CD14-positive monocyte (primary cell): Measurements from ENCODE around the gene LIF. TPM values are rescaled to one million over a fixed set of nuclear protein-coding genes. Genes with fewer than 3 reads are reported as not detected.

Experiments
- DNase-seq, 3 donors: peaks; one replicate each; pipeline ENCODE4 v3.0.0-alpha.2; 2011 to 2022
- H2AFZ ChIP-seq: 2 replicates; pipeline ENCODE4 v1.6.0; 2012; ENCODE audit warnings: mild to moderate bottlenecking, low read depth, low read length, inconsistent platforms; ENCODE audit not compliant: insufficient read depth, poor library complexity, severe bottlenecking
- H3K27ac ChIP-seq, 2 donors: 1 replicate in 1 of 2; 2 replicates in 1 of 2; pipeline ENCODE4 v1.5.1; 2012 to 2013; ENCODE audit warnings: low read length in 2 of 2, control low read depth in 1 of 2, inconsistent platforms in 1 of 2, low read depth in 1 of 2, mild to moderate bottlenecking in 1 of 2
- H3K27me3 ChIP-seq, 2 donors: one replicate each; pipeline versions ENCODE4 v1.6.0 to v1.6.1; 2011 to 2013; ENCODE audit warnings: low read length in 2 of 2; ENCODE audit not compliant: control insufficient read depth in 2 of 2, insufficient read depth in 2 of 2
- H3K36me3 ChIP-seq, 2 donors: replicated peaks in 1 of 2; 1 replicate in 1 of 2; 2 replicates in 1 of 2; pipeline versions ENCODE4 v1.5.1 to v1.6.1; 2012 to 2013; ENCODE audit warnings: low read length in 2 of 2, control low read depth in 1 of 2, inconsistent platforms in 1 of 2, mild to moderate bottlenecking in 1 of 2; ENCODE audit not compliant: insufficient read depth in 2 of 2, control insufficient read depth in 1 of 2
- H3K4me1 ChIP-seq, 2 donors: 1 replicate in 1 of 2; 2 replicates in 1 of 2; pipeline versions ENCODE4 v1.5.1 to v1.6.1; 2012 to 2013; ENCODE audit warnings: low read length in 2 of 2, control low read depth in 1 of 2, inconsistent platforms in 1 of 2, mild to moderate bottlenecking in 1 of 2, moderate library complexity in 1 of 2; ENCODE audit not compliant: insufficient read depth in 2 of 2, control insufficient read depth in 1 of 2
- H3K4me2 ChIP-seq: replicated peaks from 2 replicates; pipeline ENCODE3; 2012; ENCODE audit warnings: low read length, moderate library complexity, mild to moderate bottlenecking; ENCODE audit not compliant: poor library complexity, severe bottlenecking; ENCODE audit errors: extremely low read depth
- H3K4me3 ChIP-seq, 3 experiments: fragments of 200-600 bp in 1 of 3; sonication (generic) in 1 of 3; replicated peaks in 1 of 3; 1 replicate in 2 of 3; 2 replicates in 1 of 3; pipeline ENCODE4 v1.5.1; 2011 to 2013; ENCODE audit warnings: low read length in 3 of 3, mild to moderate bottlenecking in 3 of 3, control low read depth in 2 of 3, low read depth in 2 of 3, inconsistent platforms in 1 of 3, moderate library complexity in 1 of 3
- H3K79me2 ChIP-seq: 2 replicates; pipeline ENCODE4 v1.6.0; 2012; ENCODE audit warnings: mild to moderate bottlenecking, control low read depth, inconsistent platforms, low read length, moderate library complexity; ENCODE audit not compliant: insufficient read depth
- H3K9ac ChIP-seq: 2 replicates; pipeline ENCODE4 v1.6.0; 2017; ENCODE audit warnings: low read length, mild to moderate bottlenecking; ENCODE audit not compliant: insufficient read depth, poor library complexity, severe bottlenecking
- H3K9me3 ChIP-seq, 2 donors: replicated peaks in 1 of 2; 1 replicate in 1 of 2; 2 replicates in 1 of 2; pipeline versions ENCODE4 v1.5.1 to v1.6.1; 2012 to 2013; ENCODE audit warnings: low read length in 2 of 2, control low read depth in 1 of 2; ENCODE audit not compliant: control insufficient read depth in 1 of 2, insufficient read depth in 1 of 2
- H4K20me1 ChIP-seq: 2 replicates; pipeline ENCODE4 v1.6.0; 2012; ENCODE audit warnings: mild to moderate bottlenecking, low read length, control low read depth, moderate library complexity; ENCODE audit not compliant: insufficient read depth
- H3K27ac Mint-ChIP-seq, 7 donors: one replicate each; pipeline ENCODE4 v1.8.0; 2020; ENCODE audit warnings: mild to moderate bottlenecking in 7 of 7, mixed read lengths in 7 of 7, moderate library complexity in 6 of 7, inconsistent platforms in 2 of 7
- H3K27me3 Mint-ChIP-seq, 3 donors: one replicate each; pipeline ENCODE4 v1.8.0; 2021 to 2022; ENCODE audit warnings: low read depth in 3 of 3, mild to moderate bottlenecking in 3 of 3, mixed read lengths in 3 of 3, moderate library complexity in 3 of 3, inconsistent platforms in 1 of 3
- H3K36me3 Mint-ChIP-seq, 2 donors: one replicate each; pipeline ENCODE4 v1.8.0; 2020; ENCODE audit warnings: mixed read lengths in 2 of 2, inconsistent platforms in 1 of 2, mild to moderate bottlenecking in 1 of 2
- H3K4me1 Mint-ChIP-seq: one replicate; pipeline ENCODE4 v1.8.0; 2020; ENCODE audit warnings: mild to moderate bottlenecking, mixed read lengths
- H3K4me3 Mint-ChIP-seq, 2 donors: one replicate each; pipeline ENCODE4 v1.8.0; 2020; ENCODE audit warnings: mild to moderate bottlenecking in 2 of 2, mixed read lengths in 2 of 2, moderate library complexity in 1 of 2
- H3K9me3 Mint-ChIP-seq, 7 donors: one replicate each; pipeline ENCODE4 v1.8.0; 2020 to 2022; ENCODE audit warnings: mixed read lengths in 7 of 7, mild to moderate bottlenecking in 6 of 7, moderate library complexity in 6 of 7, inconsistent platforms in 2 of 7
- CTCF ChIP-seq: fragments of 200-600 bp; IDR thresholded peaks from one replicate; pipeline ENCODE4 v1.8.0; 2022; ENCODE audit warnings: antibody characterized with exemption, mild to moderate bottlenecking
- WGBS: methylation state at CpG from one replicate; pipeline ENCODE4 v1.1.5; 2013; ENCODE audit warnings: missing lambda C conversion rate; ENCODE audit not compliant: insufficient coverage; 5-methylcytosine and 5-hydroxymethylcytosine counted together
- intact Hi-C, 2 donors: fragments of 100-400 bp; cut with micrococcal nuclease; formaldehyde crosslinking; loops; one replicate each; pipeline versions ENCODE4 v1.15.0 to v1.15.1; 2023
- polyA plus RNA-seq, 3 donors: library from polyadenylated mRNA; depleted of rRNA in 1 of 3; unstranded in 2 of 3; stranded (reverse) in 1 of 3; fragments of 300-500 nt in 2 of 3; fragments of >200 nt in 1 of 3; fragmentation: Illumina TruSeq in 2 of 3; gene quantifications; 1 replicate in 2 of 3; 2 replicates in 1 of 3; pipeline ENCODE4 v1.2.3, GENCODE V29; 2012 to 2021

LIF gene
- polyA plus RNA-seq, 3 donors, result 7.0 TPM; not detected in 2

- Histone ChIP-seq H3K4me1 (peaks cover 42 to 67% of the 10 kb centered on the region in 2 donors), H3K4me3 (no peak overlapping the region)
Observed at GRCh38 chr22:30286813-30287647, 40.5 kb upstream of the LIF start.

More at GRCh38 chr22:30286813-30287647, 40.5 kb upstream of the LIF start:
- DNase-seq, result peak; percentile 79 to 87 (median 86)
- Mint-ChIP-seq H3K4me3 (no peak overlapping the region), H3K27me3 (peaks cover 0 to 4% (median 2%) of the 10 kb centered on the region in 3 donors), H3K9me3 (peaks cover 0 to 4% (median 0%) of the 10 kb centered on the region in 7 donors), H3K36me3 (peaks cover 13% of the 10 kb centered on the region in 2 donors), H3K27ac (peak overlapping the region in 6 of 7 donors; percentile 37 to 89 (median 72)), H3K4me1 (peaks cover 54% of the 10 kb centered on the region)
- H3K36me3 ChIP-seq, result peaks cover under 1 to 11% of the 10 kb centered on the region in 2 donors
- H3K27ac ChIP-seq, result no peak overlapping the region
- H3K9me3 ChIP-seq, result no peaks in the 10 kb centered on the region
- intact Hi-C loops, result loop anchor here (1.0 to 10.0 kb wide), 8 partner anchors 11 to 182 kb away; partner anchors contain the start of genes RNF215 (in 1 of the 2) and TBC1D10A (in 1 of the 2)
- 51% methylated on average over 31 of the region's 31 CpGs for WGBS
- no peak overlapping the region for H3K4me2 ChIP-seq
- no peak overlapping the region for H2AFZ ChIP-seq
- TF ChIP-seq CTCF, result peak; percentile 97
- H3K9ac ChIP-seq, result no peak overlapping the region
- H4K20me1 ChIP-seq, result no peaks in the 10 kb centered on the region
- no peaks in the 10 kb centered on the region for H3K79me2 ChIP-seq
- no peaks in the 10 kb centered on the region for H3K27me3 ChIP-seq
